GM21529 (cell line): ENCODE measurements around the gene DOCK11.
"Not testable (repeated sequence)": the region's sequence is repeated elsewhere in the genome, so short reads cannot be mapped to it uniquely, and the experiment has no call there.

Experiments
- ATAC-seq: cut with Tn5 transposase; IDR thresholded peaks from one replicate; pipeline ENCODE4 v1.9.1; 2021; ENCODE audit not compliant: unreplicated experiment

The DOCK11 gene

GRCh38 chrX:118685393-118685792 is 189.8 kb downstream of the DOCK11 start:
- ATAC-seq, result no peak

- ATAC-seq, result no peak
Observed at GRCh38 chrX:118688935-118689334, 193.3 kb downstream of the DOCK11 start.

GRCh38 chrX:118693843-118694242 is 198.2 kb downstream of the DOCK11 start:
- ATAC-seq, result no peak

- ATAC-seq, result no peak
Observed at GRCh38 chrX:118694638-118695037, 199.0 kb downstream of the DOCK11 start.

GRCh38 chrX:118698516-118699170 is 203.0 kb downstream of the DOCK11 start:
- no peak for ATAC-seq

- ATAC-seq, result no peak
Observed at GRCh38 chrX:118702741-118703140, 207.1 kb downstream of the DOCK11 start.

GRCh38 chrX:118706681-118707080 is 211.1 kb downstream of the DOCK11 start:
- ATAC-seq, result no peak

GRCh38 chrX:118714521-118714920 is 218.9 kb downstream of the DOCK11 start:
- no peak for ATAC-seq

- not testable (repeated sequence) for ATAC-seq
Observed at GRCh38 chrX:118715917-118716316, 220.3 kb downstream of the DOCK11 start.

- ATAC-seq, result not testable (repeated sequence)
Observed at GRCh38 chrX:118716833-118717232, 221.2 kb downstream of the DOCK11 start.

GRCh38 chrX:118717678-118718391 is 222.2 kb downstream of the DOCK11 start:
- no peak for ATAC-seq

- ATAC-seq, result no peak
Observed at GRCh38 chrX:118718737-118719136, 223.1 kb downstream of the DOCK11 start.

- no peak for ATAC-seq
Observed at GRCh38 chrX:118720058-118720707, 224.6 kb downstream of the DOCK11 start.

GRCh38 chrX:118723376-118723775 is 227.8 kb downstream of the DOCK11 start:
- no peak for ATAC-seq

GRCh38 chrX:118724365-118724764 is 228.8 kb downstream of the DOCK11 start:
- no peak for ATAC-seq

- no peak for ATAC-seq
Observed at GRCh38 chrX:118724775-118725174, 229.2 kb downstream of the DOCK11 start.

- ATAC-seq, result no peak
Observed at GRCh38 chrX:118726396-118726795, 230.8 kb downstream of the DOCK11 start.

- peak; percentile 67 for ATAC-seq
Observed at GRCh38 chrX:118726887-118727685, 231.5 kb downstream of the DOCK11 start, which contains the start of gene IL13RA1. Gene IL13RA1, plus strand, starts transcription at chrX:118727606. Its CDS starts 33 bp downstream, at chrX:118727639.

- peak; percentile 5 for ATAC-seq
Observed at GRCh38 chrX:118727686-118728339, 232.2 kb downstream of the DOCK11 start.

- ATAC-seq, result no peak
Observed at GRCh38 chrX:118729042-118729652, 233.5 kb downstream of the DOCK11 start.
